Embryonic facial prominence (tissue), 1 donor: Measurements from ENCODE around the gene ITFG1.
"Not testable (repeated sequence)": the region's sequence is repeated elsewhere in the genome, so short reads cannot be mapped to it uniquely, and the experiment has no call there.

Experiments
- DNase-seq: peaks from one replicate; pipeline ENCODE4 v3.0.0-alpha.2; 2016; ENCODE audit errors: extremely low spot score

ITFG1 gene

GRCh38 chr16:47424846-47425245 is 36.0 kb downstream of the ITFG1 start:
- no peak for DNase-seq

- DNase-seq: no peak
These were observed 44.0 kb downstream of the ITFG1 start for GRCh38 chr16:47416869-47417268.

- no peak for DNase-seq
These were observed 47.8 kb downstream of the ITFG1 start for GRCh38 chr16:47413041-47413440.

GRCh38 chr16:47408491-47408890 is 52.4 kb downstream of the ITFG1 start:
- no peak for DNase-seq

- DNase-seq: no peak
These were observed 64.9 kb downstream of the ITFG1 start for GRCh38 chr16:47395733-47396498.

- no peak for DNase-seq
These were observed 68.8 kb downstream of the ITFG1 start for GRCh38 chr16:47392081-47392480.

- no peak for DNase-seq
These were observed 72.2 kb downstream of the ITFG1 start for GRCh38 chr16:47388705-47389104.

GRCh38 chr16:47387026-47387734 is 73.7 kb downstream of the ITFG1 start:
- DNase-seq: no peak

GRCh38 chr16:47386201-47386718 is 74.6 kb downstream of the ITFG1 start:
- no peak for DNase-seq

- DNase-seq: no peak
These were observed 78.5 kb downstream of the ITFG1 start for GRCh38 chr16:47382362-47382761.

- no peak for DNase-seq
These were observed 83.7 kb downstream of the ITFG1 start for GRCh38 chr16:47377154-47377553.

- no peak for DNase-seq
These were observed 85.4 kb downstream of the ITFG1 start for GRCh38 chr16:47375423-47375822.

- DNase-seq: no peak
These were observed 86.2 kb downstream of the ITFG1 start for GRCh38 chr16:47374629-47375028.

- no peak for DNase-seq
These were observed 89.4 kb downstream of the ITFG1 start for GRCh38 chr16:47371271-47372014.

- no peak for DNase-seq
These were observed 90.3 kb downstream of the ITFG1 start for GRCh38 chr16:47370536-47370935.

- no peak for DNase-seq
These were observed 94.6 kb downstream of the ITFG1 start for GRCh38 chr16:47366228-47366627.

GRCh38 chr16:47363761-47364160 is 97.1 kb downstream of the ITFG1 start:
- DNase-seq: no peak

GRCh38 chr16:47359478-47359877 is 101.4 kb downstream of the ITFG1 start:
- DNase-seq: no peak

GRCh38 chr16:47358816-47359215 is 102.0 kb downstream of the ITFG1 start:
- no peak for DNase-seq

GRCh38 chr16:47349029-47349428 is 111.8 kb downstream of the ITFG1 start:
- DNase-seq: not testable (repeated sequence)

GRCh38 chr16:47347021-47347696 is 113.7 kb downstream of the ITFG1 start:
- not testable (repeated sequence) for DNase-seq

GRCh38 chr16:47342055-47342454 is 118.8 kb downstream of the ITFG1 start:
- DNase-seq: no peak
